ENCODE measurements around the gene NAA38. TPM values are rescaled to one million over a fixed set of nuclear protein-coding genes. Genes with fewer than 3 reads are reported as not detected.

The NAA38 gene
- total RNA-seq, 1 experiment from 2014 or later: 103 TPM

- ChIA-PET CTCF (interaction anchor here (0.8 to 1.9 kb wide), 11 partner anchors 9 to 252 kb away, joined by 3 to 25 read pairs (median 5); partner anchors contain the start of genes CYB5D1, MPDU1 and NAA38), RAD21 (ENCODE audit: low non-redundant PET in 1 of 2, low total read pairs in 2 of 2, uncharacterized antibody in 2 of 2, unreplicated experiment in 2 of 2) (interaction anchor here (0.6 to 1.3 kb wide), 3 partner anchors 9 to 21 kb away, joined by 3 to 6 read pairs (median 4); partner anchors contain the start of gene NAA38 (in 1 of the 2)), POLR2A (interaction anchor here (0.5 to 3.9 kb wide), 5 partner anchors 9 to 570 kb away, joined by 3 to 22 read pairs (median 10); partner anchors contain the start of genes CYB5D1 and NAA38)
- H3K4me2 ChIP-seq (ENCODE audit: low read length): peak overlapping the region; percentile 99
- H4K20me1 ChIP-seq (ENCODE audit: insufficient read depth): no peaks in the 10 kb centered on the region
- TF ChIP-seq ATF3 (IDR thresholded peaks at IDR 0.05): no peak
- TF ChIP-seq TCF7L2 (IDR thresholded peaks at IDR 0.05; ENCODE audit: borderline replicate concordance, extremely low read depth, insufficient read depth, insufficient read length): no peak
- no peak for TF ChIP-seq SRF (IDR thresholded peaks at IDR 0.05; ENCODE audit: low read depth)
- TF ChIP-seq POLR2A (IDR thresholded peaks at IDR 0.05; ENCODE audit: borderline replicate concordance, extremely low read depth, insufficient read depth, insufficient read length): peak; percentile 35
- no peak for TF ChIP-seq ZBTB33 (IDR thresholded peaks at IDR 0.05; ENCODE audit: extremely low read depth, insufficient replicate concordance, low read length)
- 0 out of 2 replicates have a peak, but pooled peaks have one; percentile 12 for TF ChIP-seq ZFX (IDR thresholded peaks at IDR 0.05)
- TF ChIP-seq YY1 (IDR thresholded peaks at IDR 0.05; ENCODE audit: extremely low read depth, insufficient replicate concordance, low read depth, low read length): no peak
- no peak for TF ChIP-seq CTCF (IDR thresholded peaks at IDR 0.05 in 2 of 3, conservative IDR thresholded peaks at IDR 0.05 in 1 of 3; ENCODE audit: borderline replicate concordance in 1 of 3, insufficient read depth in 1 of 3, low read depth in 2 of 3, low read length in 2 of 3)
- TSS peak; percentile 43 for BruUV-seq (replicated peaks)
- ATAC-seq (peak; percentile 9), DNase-seq (ENCODE audit: low read depth, low spot score) (no peak)
- intact Hi-C loops (cut with micrococcal nuclease): loop anchor here (1.0 to 5.0 kb wide), 4 partner anchors 7 to 254 kb away; partner anchors contain the start of genes MPDU1 and NAA38
- H3K9me3 ChIP-seq (ENCODE audit: control insufficient read depth in 1 of 2, insufficient read depth in 1 of 2, low read depth in 1 of 2, low read length in 2 of 2): no peaks in the 10 kb centered on the region
- H3K9ac ChIP-seq (ENCODE audit: low read length): peak overlapping the region; percentile 97
- H3K27me3 ChIP-seq (ENCODE audit: insufficient read depth, low read length): no peaks in the 10 kb centered on the region
- peaks cover 39 to 72% of the 10 kb centered on the region in 2 experiments for H3K4me1 ChIP-seq (ENCODE audit: control insufficient read depth in 1 of 2, insufficient read depth in 2 of 2, low read length in 2 of 2)
- H3K79me2 ChIP-seq (ENCODE audit: insufficient read depth, low read length): peaks cover 21% of the 10 kb centered on the region
- H3K4me3 ChIP-seq (replicated peaks in 1 of 2; ENCODE audit: low read depth in 1 of 2, low read length in 2 of 2): peak overlapping the region; percentile 74 to 82
- H3K36me3 ChIP-seq (ENCODE audit: control insufficient read depth in 1 of 2, insufficient read depth in 2 of 2, low read length in 2 of 2): peaks cover 0 to 3% of the 10 kb centered on the region in 2 experiments; a peak in 1 of 4 replicates
- H3K27ac ChIP-seq (ENCODE audit: low read depth, low read length): peak overlapping the region; percentile 98
- no peak overlapping the region for H2AFZ ChIP-seq (ENCODE audit: low read depth, low read length, poor library complexity, severe bottlenecking)
- H3K9me2 ChIP-seq (ENCODE audit: insufficient read depth): no peaks in the 10 kb centered on the region
Measured at GRCh38 chr17:7835814-7836595, 21.4 kb downstream of the NAA38 start.

All from HCT116 (cell line).